HG03175 (cell line): Measurements from ENCODE around the gene SIK3.

ENCODE experiments used
- ATAC-seq: cut with Tn5 transposase; IDR thresholded peaks from one replicate; pipeline ENCODE4 v1.9.1; 2021; ENCODE audit warnings: mild to moderate bottlenecking, moderate library complexity; ENCODE audit not compliant: unreplicated experiment

Gene SIK3

GRCh38 chr11:117080370-117080769 is 17.9 kb downstream of the SIK3 start:
- ATAC-seq = no peak

- peak; percentile 43 for ATAC-seq
These were observed 21.1 kb downstream of the SIK3 start for GRCh38 chr11:117076941-117077691.

DNA sequence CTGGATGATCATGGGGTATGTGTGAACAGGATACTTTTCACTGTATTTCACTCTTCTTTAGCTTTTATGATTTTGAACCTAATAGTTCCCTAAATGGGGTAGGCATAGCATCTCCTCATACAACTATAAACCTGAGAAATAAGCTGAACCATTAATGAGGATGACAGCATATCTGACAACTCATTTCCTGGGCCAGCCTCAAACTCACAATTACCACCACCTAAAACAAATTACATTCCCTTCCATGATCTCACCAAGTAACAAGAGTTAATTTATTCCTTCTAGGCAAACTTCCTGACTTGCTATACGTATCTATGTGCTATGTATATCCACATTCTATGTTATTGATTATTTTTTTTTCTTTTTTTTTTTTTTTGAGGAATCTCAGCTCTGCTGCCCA is 23.0 kb downstream of the SIK3 start:
- ATAC-seq = no peak

- no peak for ATAC-seq
These were observed 24.1 kb downstream of the SIK3 start for GRCh38 chr11:117074119-117074518.

- ATAC-seq = no peak
These were observed 24.7 kb downstream of the SIK3 start for GRCh38 chr11:117073539-117073938.

DNA sequence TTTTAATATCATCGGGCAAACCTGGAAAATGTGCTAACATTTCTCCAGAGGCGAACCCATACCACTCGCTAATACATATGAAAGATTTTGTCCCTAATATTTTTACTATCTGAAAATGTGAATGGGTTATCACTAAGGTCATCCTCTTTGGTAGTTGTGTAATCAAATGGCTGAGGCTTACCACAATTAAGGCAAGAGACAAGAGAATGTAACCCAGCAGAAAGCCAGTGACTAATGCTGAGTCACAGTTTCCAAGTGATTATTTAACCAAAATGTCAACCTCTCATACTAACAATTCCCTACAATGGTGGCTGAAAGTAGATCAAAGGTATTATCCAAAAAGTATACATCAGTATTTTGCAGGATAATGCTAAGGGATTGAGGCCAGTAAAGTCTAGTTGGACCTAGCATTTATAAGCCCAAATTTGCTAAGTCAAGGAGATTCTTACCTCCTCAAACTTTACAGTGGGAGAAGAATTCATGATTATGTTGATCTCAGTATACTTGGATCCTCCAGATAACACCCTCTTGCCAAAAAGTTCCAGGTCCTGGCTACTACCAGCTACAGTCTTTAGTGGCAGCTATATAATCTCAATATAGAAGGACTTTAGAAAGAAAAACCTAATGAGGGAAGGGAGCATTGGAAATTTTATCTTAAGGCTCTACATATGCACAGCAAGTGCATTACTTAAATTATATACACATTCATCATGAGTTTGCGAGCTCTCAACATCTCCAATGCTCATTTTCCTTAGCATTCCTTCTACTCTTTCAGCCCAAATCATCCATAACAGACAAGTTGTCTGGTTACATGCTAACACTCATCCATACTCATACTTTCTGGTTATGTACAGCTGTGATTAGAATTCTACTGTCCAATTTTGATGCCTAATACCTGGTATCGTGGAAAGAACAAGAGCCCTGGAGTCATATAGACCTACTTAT is 25.4 kb downstream of the SIK3 start:
- ATAC-seq = no peak

- ATAC-seq = no peak
These were observed 26.9 kb downstream of the SIK3 start for GRCh38 chr11:117071344-117071787.

DNA sequence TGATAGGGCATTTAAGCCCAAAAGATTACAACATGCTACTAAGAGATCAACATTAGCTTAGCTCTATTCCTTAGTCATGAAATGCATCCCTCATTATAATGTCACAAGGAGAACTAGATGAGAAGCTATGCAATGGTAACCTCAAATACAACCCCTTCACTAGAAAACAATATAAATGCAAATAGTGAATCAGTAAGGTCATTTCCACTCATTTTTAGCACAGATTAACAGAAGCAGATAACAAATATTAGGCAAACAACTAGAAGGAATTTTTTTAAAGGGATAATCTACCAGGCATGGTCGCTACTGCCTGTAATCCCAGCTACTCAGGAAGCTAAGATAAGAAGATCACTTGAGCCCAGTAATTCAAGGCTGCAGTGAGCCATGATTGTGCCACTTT is 28.2 kb downstream of the SIK3 start:
- no peak for ATAC-seq

GRCh38 chr11:117068303-117068860 is 29.8 kb downstream of the SIK3 start:
- ATAC-seq = no peak

DNA sequence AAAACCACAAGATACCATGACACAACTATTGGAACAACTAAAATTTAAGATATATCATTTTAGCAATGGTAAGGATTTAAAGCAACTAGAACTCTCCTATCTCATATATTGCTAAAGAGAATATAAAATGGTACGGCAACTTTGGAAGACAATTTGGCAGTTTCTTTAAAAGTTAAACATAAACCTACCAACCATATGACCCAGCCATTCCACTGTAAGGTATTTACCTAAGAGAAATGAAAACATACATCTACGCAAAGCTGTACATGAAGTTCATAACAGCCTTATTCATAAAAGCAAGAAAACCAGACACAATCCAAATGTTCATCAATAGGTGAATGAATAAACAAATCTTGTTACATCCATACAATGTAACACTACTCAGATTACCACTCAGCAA is 31.3 kb downstream of the SIK3 start:
- ATAC-seq = no peak

DNA sequence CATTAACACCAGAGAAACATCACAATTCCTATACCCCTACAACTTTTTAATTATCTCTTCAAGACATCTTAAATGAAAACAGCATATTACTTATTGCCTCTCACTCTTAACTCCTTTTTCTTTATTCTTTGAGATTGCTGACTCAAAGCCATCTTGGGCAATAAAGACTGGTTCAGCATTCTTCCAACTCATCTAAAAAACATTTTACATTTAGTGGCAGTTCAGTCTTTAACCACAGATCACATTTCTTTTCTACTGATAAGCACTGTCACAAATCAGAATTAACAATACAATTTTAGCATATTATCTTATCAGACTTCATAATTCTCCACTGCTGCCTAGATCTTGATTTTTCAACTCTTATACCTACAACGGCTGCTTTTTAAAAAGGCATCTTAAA is 34.0 kb downstream of the SIK3 start:
- ATAC-seq = no peak

DNA sequence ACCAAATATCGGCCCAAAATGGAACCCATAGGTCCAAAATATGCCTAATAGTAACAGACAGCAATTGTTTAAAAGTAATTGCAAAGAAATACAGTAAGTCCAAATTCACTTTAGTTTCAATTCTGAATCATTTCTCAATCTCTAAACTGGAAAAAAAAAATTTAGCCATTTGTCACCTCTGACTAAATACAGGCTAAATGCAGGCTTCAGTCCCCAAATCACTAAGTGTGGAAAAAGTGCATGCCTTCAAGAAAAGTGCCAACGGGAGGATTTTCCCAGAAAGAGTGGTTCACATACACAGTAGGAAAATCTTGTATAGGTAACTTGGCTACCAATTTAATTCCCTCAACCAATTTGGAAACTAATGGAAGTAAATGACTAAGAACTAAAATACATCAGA is 35.7 kb downstream of the SIK3 start:
- no peak for ATAC-seq

DNA sequence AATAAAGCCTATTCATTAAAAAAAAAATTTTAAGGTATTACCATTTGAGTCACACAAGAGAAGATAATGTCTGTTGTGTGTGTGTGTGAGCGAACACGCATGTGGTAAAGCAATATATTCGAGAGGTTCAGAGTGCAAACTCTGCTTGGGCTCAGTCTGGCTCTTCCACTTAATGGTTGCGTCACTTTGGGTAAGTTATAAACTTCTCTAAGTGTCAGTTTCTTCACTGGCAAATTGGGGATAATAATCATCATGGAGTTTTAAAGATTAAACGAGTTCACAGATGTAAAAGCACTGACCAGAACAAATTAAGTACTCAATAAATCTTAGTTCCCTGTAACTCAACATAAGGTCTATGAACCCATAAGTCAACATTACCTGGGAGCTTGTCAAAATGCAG is 37.0 kb downstream of the SIK3 start:
- ATAC-seq = no peak

DNA sequence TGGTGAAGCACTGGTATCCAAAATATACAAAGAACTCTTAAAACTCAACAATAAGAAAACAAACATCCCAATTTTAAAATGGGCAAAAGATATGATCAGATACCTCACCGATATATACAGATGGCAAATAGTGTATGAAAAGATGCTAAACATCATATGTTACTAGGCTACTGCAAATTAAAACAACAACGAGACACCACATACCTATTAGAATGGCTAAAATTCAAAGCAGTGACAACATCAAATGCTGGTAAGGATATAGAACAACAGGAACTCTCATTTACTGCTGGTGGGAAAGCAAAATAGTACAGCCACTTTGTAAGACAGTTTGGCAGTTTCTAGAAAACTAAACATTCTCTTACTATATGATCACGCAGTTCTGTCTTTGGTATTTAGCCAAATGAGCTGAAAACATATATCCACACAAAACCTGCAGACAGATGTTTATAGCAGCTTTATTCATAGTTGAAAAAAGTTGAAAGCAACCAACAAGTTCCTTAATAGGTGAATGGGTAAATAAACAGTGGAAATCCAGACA is 38.5 kb downstream of the SIK3 start:
- no peak for ATAC-seq

- no peak for ATAC-seq
These were observed 39.4 kb downstream of the SIK3 start for GRCh38 chr11:117058761-117059261.

- no peak for ATAC-seq
These were observed 40.5 kb downstream of the SIK3 start for GRCh38 chr11:117057727-117058126.

- ATAC-seq = no peak
These were observed 40.9 kb downstream of the SIK3 start for GRCh38 chr11:117057317-117057716.

GRCh38 chr11:117055469-117055868 is 42.8 kb downstream of the SIK3 start:
- no peak for ATAC-seq

DNA sequence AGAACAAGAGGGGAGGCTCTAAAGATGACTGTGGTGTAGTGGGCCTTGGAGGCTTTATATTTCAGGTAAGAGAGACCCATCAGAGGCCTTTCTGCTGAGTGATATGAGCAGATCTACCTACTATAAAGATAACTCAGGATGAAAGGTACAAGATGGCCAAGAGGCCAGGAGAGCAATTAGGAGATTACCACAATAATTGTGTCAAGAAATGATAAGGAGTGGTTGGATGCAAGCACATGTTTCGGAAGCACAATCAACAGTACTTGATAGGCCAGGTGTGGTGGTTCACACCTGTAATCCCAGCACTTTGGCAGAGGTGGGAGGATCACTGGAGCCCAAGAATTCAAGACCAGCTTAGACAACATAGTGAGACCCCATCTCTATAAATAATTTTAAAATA is 43.8 kb downstream of the SIK3 start:
- ATAC-seq = no peak

DNA sequence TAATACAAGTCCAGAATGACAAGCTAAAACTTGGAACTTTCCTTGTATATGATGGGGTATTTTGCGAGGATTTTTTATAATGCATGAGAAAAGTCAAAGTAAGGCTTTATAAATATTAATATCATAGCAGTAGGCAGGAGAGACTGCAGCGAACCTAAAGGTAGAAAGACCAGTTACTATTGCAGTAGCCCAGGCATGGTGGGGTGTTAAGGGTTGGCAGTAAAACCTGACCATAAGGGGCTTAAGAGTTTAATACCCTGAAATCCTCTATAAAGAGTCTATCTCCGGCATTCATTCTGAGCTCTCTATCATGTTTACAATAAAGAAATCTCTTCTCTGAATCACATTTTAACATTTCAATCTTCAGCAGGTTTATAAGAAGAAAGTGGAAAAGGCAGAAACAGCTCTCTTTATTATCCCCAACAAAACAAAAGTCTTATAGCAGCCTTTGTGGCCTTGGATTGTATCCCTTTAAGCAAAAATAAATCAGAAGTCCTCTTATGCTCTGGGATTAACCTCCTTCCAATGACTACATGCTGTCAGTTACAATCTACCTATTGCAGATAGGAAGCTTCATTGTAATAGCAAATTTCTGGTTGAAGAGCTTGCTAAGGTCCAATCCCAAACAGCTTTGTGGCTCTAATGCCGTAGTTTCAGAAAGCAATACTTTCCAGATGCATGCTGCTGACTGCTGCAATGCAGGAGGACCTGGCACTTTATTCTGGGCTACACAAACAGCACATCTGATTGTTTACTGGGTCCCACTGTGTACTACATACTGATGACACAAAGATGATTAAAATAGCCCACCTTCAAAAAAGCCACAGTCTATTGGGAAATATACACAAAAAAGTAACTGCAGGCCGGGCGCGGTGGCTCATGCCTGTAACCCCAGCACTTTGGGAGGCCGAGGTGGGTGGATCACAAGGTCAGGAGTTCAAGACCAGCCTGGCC is 45.8 kb downstream of the SIK3 start:
- no peak for ATAC-seq
